A549 (cell line): ENCODE data around the gene HLA-DPA1.

Experiments
- KDM5A ChIP-seq: fragments of 200-600 bp; sonication (generic); IDR thresholded peaks from 2 replicates; pipeline ENCODE4 v1.6.1; 2016; ENCODE audit warnings: antibody characterized with exemption, mild to moderate bottlenecking
- MYC ChIP-seq: IDR thresholded peaks from 2 replicates; pipeline ENCODE4 v1.6.1; 2012; ENCODE audit warnings: mild to moderate bottlenecking, inconsistent platforms, low read length, improper control_type of control experiment, borderline replicate concordance
- POLR2AphosphoS2 ChIP-seq: conservative IDR thresholded peaks from 2 replicates; pipeline ENCODE4 v1.6.1; 2012; ENCODE audit warnings: low read length, improper control_type of control experiment, inconsistent platforms

DNA sequence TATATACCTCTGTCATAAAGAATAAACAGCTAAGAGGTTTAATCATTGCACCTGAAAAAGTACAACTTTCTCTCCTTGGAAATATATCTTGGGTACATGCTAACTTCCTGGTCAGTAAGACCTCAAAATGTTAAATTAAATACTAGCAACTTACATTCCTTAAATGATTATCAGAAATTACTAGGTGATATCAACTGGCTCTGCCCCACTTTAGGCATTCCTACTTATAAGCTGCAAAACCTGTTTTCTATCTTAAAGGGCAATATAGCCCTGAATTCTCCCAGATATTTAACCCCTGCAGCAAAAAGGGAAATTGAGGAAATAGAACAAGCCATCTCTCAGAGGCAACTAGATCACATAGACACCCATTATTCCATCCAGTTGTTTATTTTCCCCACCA, 20.8 kb downstream of the HLA-DPA1 start:
- no peak for TF ChIP-seq POLR2AphosphoS2
- no peak for TF ChIP-seq MYC
- TF ChIP-seq KDM5A = no peak
